CD14-positive monocyte (primary cell): ENCODE measurements around the gene ACAD10. TPM values are rescaled to one million over a fixed set of nuclear protein-coding genes. Genes with fewer than 3 reads are reported as not detected.
"Not testable (repeated sequence)": the region's sequence is repeated elsewhere in the genome, so short reads cannot be mapped to it uniquely, and the experiment has no call there.

ENCODE experiments used
- DNase-seq, 3 donors: peaks; one replicate each; pipeline ENCODE4 v3.0.0-alpha.2; 2011 to 2022
- H2AFZ ChIP-seq: 2 replicates; pipeline ENCODE4 v1.6.0; 2012; ENCODE audit warnings: mild to moderate bottlenecking, low read depth, low read length, inconsistent platforms; ENCODE audit not compliant: insufficient read depth, poor library complexity, severe bottlenecking
- H3K27ac ChIP-seq, 2 donors: 1 replicate in 1 of 2; 2 replicates in 1 of 2; pipeline ENCODE4 v1.5.1; 2012 to 2013; ENCODE audit warnings: low read length in 2 of 2, control low read depth in 1 of 2, inconsistent platforms in 1 of 2, low read depth in 1 of 2, mild to moderate bottlenecking in 1 of 2
- H3K27me3 ChIP-seq, 2 donors: one replicate each; pipeline versions ENCODE4 v1.6.0 to v1.6.1; 2011 to 2013; ENCODE audit warnings: low read length in 2 of 2; ENCODE audit not compliant: control insufficient read depth in 2 of 2, insufficient read depth in 2 of 2
- H3K36me3 ChIP-seq, 2 donors: replicated peaks in 1 of 2; 1 replicate in 1 of 2; 2 replicates in 1 of 2; pipeline versions ENCODE4 v1.5.1 to v1.6.1; 2012 to 2013; ENCODE audit warnings: low read length in 2 of 2, control low read depth in 1 of 2, inconsistent platforms in 1 of 2, mild to moderate bottlenecking in 1 of 2; ENCODE audit not compliant: insufficient read depth in 2 of 2, control insufficient read depth in 1 of 2
- H3K4me1 ChIP-seq, 2 donors: 1 replicate in 1 of 2; 2 replicates in 1 of 2; pipeline versions ENCODE4 v1.5.1 to v1.6.1; 2012 to 2013; ENCODE audit warnings: low read length in 2 of 2, control low read depth in 1 of 2, inconsistent platforms in 1 of 2, mild to moderate bottlenecking in 1 of 2, moderate library complexity in 1 of 2; ENCODE audit not compliant: insufficient read depth in 2 of 2, control insufficient read depth in 1 of 2
- H3K4me2 ChIP-seq: replicated peaks from 2 replicates; pipeline ENCODE3; 2012; ENCODE audit warnings: low read length, moderate library complexity, mild to moderate bottlenecking; ENCODE audit not compliant: poor library complexity, severe bottlenecking; ENCODE audit errors: extremely low read depth
- H3K4me3 ChIP-seq, 3 experiments: fragments of 200-600 bp in 1 of 3; sonication (generic) in 1 of 3; replicated peaks in 1 of 3; 1 replicate in 2 of 3; 2 replicates in 1 of 3; pipeline ENCODE4 v1.5.1; 2011 to 2013; ENCODE audit warnings: low read length in 3 of 3, mild to moderate bottlenecking in 3 of 3, control low read depth in 2 of 3, low read depth in 2 of 3, inconsistent platforms in 1 of 3, moderate library complexity in 1 of 3
- H3K79me2 ChIP-seq: 2 replicates; pipeline ENCODE4 v1.6.0; 2012; ENCODE audit warnings: mild to moderate bottlenecking, control low read depth, inconsistent platforms, low read length, moderate library complexity; ENCODE audit not compliant: insufficient read depth
- H3K9ac ChIP-seq: 2 replicates; pipeline ENCODE4 v1.6.0; 2017; ENCODE audit warnings: low read length, mild to moderate bottlenecking; ENCODE audit not compliant: insufficient read depth, poor library complexity, severe bottlenecking
- H3K9me3 ChIP-seq, 2 donors: replicated peaks in 1 of 2; 1 replicate in 1 of 2; 2 replicates in 1 of 2; pipeline versions ENCODE4 v1.5.1 to v1.6.1; 2012 to 2013; ENCODE audit warnings: low read length in 2 of 2, control low read depth in 1 of 2; ENCODE audit not compliant: control insufficient read depth in 1 of 2, insufficient read depth in 1 of 2
- H4K20me1 ChIP-seq: 2 replicates; pipeline ENCODE4 v1.6.0; 2012; ENCODE audit warnings: mild to moderate bottlenecking, low read length, control low read depth, moderate library complexity; ENCODE audit not compliant: insufficient read depth
- H3K27ac Mint-ChIP-seq, 7 donors: one replicate each; pipeline ENCODE4 v1.8.0; 2020; ENCODE audit warnings: mild to moderate bottlenecking in 7 of 7, mixed read lengths in 7 of 7, moderate library complexity in 6 of 7, inconsistent platforms in 2 of 7
- H3K27me3 Mint-ChIP-seq, 3 donors: one replicate each; pipeline ENCODE4 v1.8.0; 2021 to 2022; ENCODE audit warnings: low read depth in 3 of 3, mild to moderate bottlenecking in 3 of 3, mixed read lengths in 3 of 3, moderate library complexity in 3 of 3, inconsistent platforms in 1 of 3
- H3K36me3 Mint-ChIP-seq, 2 donors: one replicate each; pipeline ENCODE4 v1.8.0; 2020; ENCODE audit warnings: mixed read lengths in 2 of 2, inconsistent platforms in 1 of 2, mild to moderate bottlenecking in 1 of 2
- H3K4me1 Mint-ChIP-seq: one replicate; pipeline ENCODE4 v1.8.0; 2020; ENCODE audit warnings: mild to moderate bottlenecking, mixed read lengths
- H3K4me3 Mint-ChIP-seq, 2 donors: one replicate each; pipeline ENCODE4 v1.8.0; 2020; ENCODE audit warnings: mild to moderate bottlenecking in 2 of 2, mixed read lengths in 2 of 2, moderate library complexity in 1 of 2
- H3K9me3 Mint-ChIP-seq, 7 donors: one replicate each; pipeline ENCODE4 v1.8.0; 2020 to 2022; ENCODE audit warnings: mixed read lengths in 7 of 7, mild to moderate bottlenecking in 6 of 7, moderate library complexity in 6 of 7, inconsistent platforms in 2 of 7
- CTCF ChIP-seq: fragments of 200-600 bp; IDR thresholded peaks from one replicate; pipeline ENCODE4 v1.8.0; 2022; ENCODE audit warnings: antibody characterized with exemption, mild to moderate bottlenecking
- WGBS: methylation state at CpG from one replicate; pipeline ENCODE4 v1.1.5; 2013; ENCODE audit warnings: missing lambda C conversion rate; ENCODE audit not compliant: insufficient coverage; 5-methylcytosine and 5-hydroxymethylcytosine counted together
- intact Hi-C, 2 donors: fragments of 100-400 bp; cut with micrococcal nuclease; formaldehyde crosslinking; loops; one replicate each; pipeline versions ENCODE4 v1.15.0 to v1.15.1; 2023
- polyA plus RNA-seq, 3 donors: library from polyadenylated mRNA; depleted of rRNA in 1 of 3; unstranded in 2 of 3; stranded (reverse) in 1 of 3; fragments of 300-500 nt in 2 of 3; fragments of >200 nt in 1 of 3; fragmentation: Illumina TruSeq in 2 of 3; gene quantifications; 1 replicate in 2 of 3; 2 replicates in 1 of 3; pipeline ENCODE4 v1.2.3, GENCODE V29; 2012 to 2021

Gene ACAD10
- polyA plus RNA-seq, 3 donors: 9.4 to 34.3 (median 10.1) TPM

- Histone ChIP-seq H3K9ac (no peak overlapping the region), H2AFZ (no peak overlapping the region), H3K4me3 (no peak overlapping the region), H4K20me1 (no peaks in the 10 kb centered on the region), H3K4me1 (no peaks in the 10 kb centered on the region), H3K27me3 (no peaks in the 10 kb centered on the region), H3K9me3 (no peaks in the 10 kb centered on the region), H3K4me2 (no peak overlapping the region), H3K79me2 (no peaks in the 10 kb centered on the region), H3K27ac (no peak overlapping the region), H3K36me3 (peaks cover 63 to 91% of the 10 kb centered on the region in 2 donors)
- Mint-ChIP-seq H3K27me3 (peaks cover 0 to 3% (median 0%) of the 10 kb centered on the region in 3 donors), H3K27ac (peak overlapping the region in 1 of 7 donors; percentile 51), H3K36me3 (peaks cover 75 to 83% of the 10 kb centered on the region in 2 donors), H3K9me3 (no peaks in the 10 kb centered on the region), H3K4me3 (no peak overlapping the region), H3K4me1 (no peaks in the 10 kb centered on the region)
- TF ChIP-seq CTCF: no peak
- WGBS: 94% methylated on average over 4 of the region's 4 CpGs
- no peak for DNase-seq
- intact Hi-C loops: no loop called here
These were observed 46.9 kb downstream of the ACAD10 start for GRCh38 chr12:111732786-111733185.

GRCh38 chr12:111733340-111733915 lies 47.6 kb downstream of the ACAD10 start:
- intact Hi-C loops: no loop called here
- H3K9me3 Mint-ChIP-seq: no peaks in the 10 kb centered on the region
- Histone ChIP-seq H3K4me2 (no peak overlapping the region), H3K79me2 (no peaks in the 10 kb centered on the region), H3K4me1 (no peaks in the 10 kb centered on the region), H3K27me3 (no peaks in the 10 kb centered on the region), H3K4me3 (no peak overlapping the region), H3K27ac (no peak overlapping the region), H3K9me3 (no peaks in the 10 kb centered on the region), H3K36me3 (peaks cover 66 to 91% of the 10 kb centered on the region in 2 donors), H3K9ac (no peak overlapping the region), H2AFZ (no peak overlapping the region), H4K20me1 (no peaks in the 10 kb centered on the region)
- TF ChIP-seq CTCF: no peak
- no peak for DNase-seq
- no peak overlapping the region for H3K4me3 Mint-ChIP-seq
- peaks cover 0 to 3% (median 0%) of the 10 kb centered on the region in 3 donors for H3K27me3 Mint-ChIP-seq
- WGBS: 97% methylated on average over 4 of the region's 8 CpGs
- H3K4me1 Mint-ChIP-seq: no peaks in the 10 kb centered on the region
- H3K36me3 Mint-ChIP-seq: peaks cover 75 to 86% of the 10 kb centered on the region in 2 donors
- no peak overlapping the region for H3K27ac Mint-ChIP-seq

- H3K9ac ChIP-seq, H4K20me1 ChIP-seq, H3K27ac ChIP-seq, H3K79me2 ChIP-seq, intact Hi-C loops, H3K27me3 ChIP-seq, H3K9me3 Mint-ChIP-seq, H3K9me3 ChIP-seq, H2AFZ ChIP-seq, DNase-seq, H3K4me2 ChIP-seq, H3K4me1 ChIP-seq, H3K4me1 Mint-ChIP-seq, H3K27ac Mint-ChIP-seq, H3K4me3 Mint-ChIP-seq, H3K4me3 ChIP-seq, H3K27me3 Mint-ChIP-seq: not testable (repeated sequence)
- WGBS: 96% methylated on average over 7 of the region's 9 CpGs
- H3K36me3 Mint-ChIP-seq: peaks cover 59 to 82% of the 10 kb centered on the region in 2 donors
- H3K36me3 ChIP-seq: peaks cover 36 to 71% of the 10 kb centered on the region in 2 donors
These were observed 53.7 kb downstream of the ACAD10 start for GRCh38 chr12:111739524-111739923.
